MM.1S (cell line): ENCODE measurements around the gene ANXA6.
A peak's percentile ranks its signal among the peaks of the same experiment; 100 is the strongest.
"Not testable (repeated sequence)": the region's sequence is repeated elsewhere in the genome, so short reads cannot be mapped to it uniquely, and the experiment has no call there.

Source experiments
- DNase-seq: peaks from one replicate; pipeline ENCODE4 v3.0.0-alpha.2; 2015
- H2AFZ ChIP-seq: fragments of 300-600 bp; sonication (generic); 2 replicates; pipeline ENCODE4 v1.6.0; 2016; ENCODE audit warnings: antibody characterized with exemption, low read length
- H3F3A ChIP-seq: fragments of 300-600 bp; sonication (generic); 2 replicates; pipeline ENCODE4 v1.6.1; 2016; ENCODE audit warnings: mild to moderate bottlenecking, antibody characterized with exemption, low read length, moderate library complexity, mixed read lengths; ENCODE audit not compliant: insufficient read depth
- H3K27ac ChIP-seq: fragments of 300-600 bp; sonication (generic); 2 replicates; pipeline ENCODE4 v1.5.1; 2016; ENCODE audit warnings: mild to moderate bottlenecking, low read length
- H3K27me3 ChIP-seq: fragments of 300-600 bp; sonication (generic); replicated peaks from 2 replicates; pipeline ENCODE4 v1.6.0; 2016; ENCODE audit warnings: low read length; ENCODE audit not compliant: insufficient read depth
- H3K36me3 ChIP-seq: fragments of 300-600 bp; sonication (generic); replicated peaks from 2 replicates; pipeline ENCODE4 v1.6.1; 2016; ENCODE audit warnings: mild to moderate bottlenecking, low read length, mixed read lengths; ENCODE audit not compliant: insufficient read depth
- H3K4me1 ChIP-seq: fragments of 300-600 bp; sonication (generic); 2 replicates; pipeline ENCODE4 v1.6.1; 2016; ENCODE audit warnings: low read length, mixed read lengths
- H3K4me2 ChIP-seq: fragments of 300-600 bp; sonication (generic); 2 replicates; pipeline ENCODE4 v1.6.0; 2016; ENCODE audit warnings: low read depth, low read length
- H3K4me3 ChIP-seq: fragments of 300-600 bp; sonication (generic); 2 replicates; pipeline ENCODE4 v1.5.1; 2016; ENCODE audit warnings: low read length, mixed read lengths
- H3K79me2 ChIP-seq: fragments of 300-600 bp; sonication (generic); 2 replicates; pipeline ENCODE4 v1.6.1; 2016; ENCODE audit warnings: mixed run types, low read length, mixed read lengths
- H3K9ac ChIP-seq: fragments of 300-600 bp; sonication (generic); 2 replicates; pipeline ENCODE4 v1.6.1; 2016; ENCODE audit warnings: low read length, mixed read lengths
- H3K9me2 ChIP-seq: fragments of 300-600 bp; sonication (generic); replicated peaks from 2 replicates; pipeline ENCODE4 v1.6.1; 2016; ENCODE audit warnings: mild to moderate bottlenecking, low read length, mixed read lengths; ENCODE audit not compliant: insufficient read depth
- H3K9me3 ChIP-seq: fragments of 300-600 bp; sonication (generic); replicated peaks from 2 replicates; pipeline ENCODE4 v1.6.1; 2016; ENCODE audit warnings: mild to moderate bottlenecking, low read length, mixed read lengths; ENCODE audit not compliant: insufficient read depth
- H4K20me1 ChIP-seq: fragments of 300-600 bp; sonication (generic); 2 replicates; pipeline ENCODE4 v1.6.1; 2016; ENCODE audit warnings: mild to moderate bottlenecking, low read length, moderate library complexity, mixed read lengths; ENCODE audit not compliant: insufficient read depth
- EZH2 ChIP-seq: fragments of 300-600 bp; sonication (generic); optimal IDR thresholded peaks from 2 replicates; pipeline ENCODE3; 2017; ENCODE audit warnings: low read depth, mild to moderate bottlenecking, antibody characterized with exemption, low read length, mixed read lengths
- EZH2phosphoT487 ChIP-seq: fragments of 300-600 bp; sonication (generic); IDR thresholded peaks from 2 replicates; pipeline ENCODE4 v1.6.1; 2018; ENCODE audit warnings: antibody characterized with exemption, low read length
- TF ChIP-seq, protein P1 (sequence below): fragments of 300-600 bp; sonication (generic); IDR thresholded peaks from 2 replicates; pipeline ENCODE4 v1.5.1; 2016; ENCODE audit warnings: antibody characterized with exemption, low read length, mixed read lengths

Gene ANXA6

DNA sequence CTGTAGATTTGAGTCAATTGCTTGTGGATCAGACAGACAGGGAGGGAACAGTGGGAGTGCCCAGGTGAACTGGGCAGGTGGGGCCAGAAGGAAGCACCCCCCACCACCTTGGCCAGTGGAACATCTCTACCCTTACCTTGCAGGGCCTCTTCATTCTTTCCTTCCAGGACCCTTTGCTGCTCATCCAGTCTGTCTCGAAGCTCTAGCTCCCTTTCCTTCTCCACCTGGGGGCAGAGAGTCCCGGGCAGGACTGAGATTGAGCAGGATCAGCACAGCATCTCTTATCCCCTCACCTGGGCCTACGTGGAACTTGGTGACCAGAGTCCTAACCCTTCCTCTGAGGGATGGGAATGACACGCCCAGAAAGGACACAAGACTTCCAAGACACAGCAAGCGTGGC, 41.3 kb upstream of the ANXA6 start:
- TF ChIP-seq, protein P1, sequence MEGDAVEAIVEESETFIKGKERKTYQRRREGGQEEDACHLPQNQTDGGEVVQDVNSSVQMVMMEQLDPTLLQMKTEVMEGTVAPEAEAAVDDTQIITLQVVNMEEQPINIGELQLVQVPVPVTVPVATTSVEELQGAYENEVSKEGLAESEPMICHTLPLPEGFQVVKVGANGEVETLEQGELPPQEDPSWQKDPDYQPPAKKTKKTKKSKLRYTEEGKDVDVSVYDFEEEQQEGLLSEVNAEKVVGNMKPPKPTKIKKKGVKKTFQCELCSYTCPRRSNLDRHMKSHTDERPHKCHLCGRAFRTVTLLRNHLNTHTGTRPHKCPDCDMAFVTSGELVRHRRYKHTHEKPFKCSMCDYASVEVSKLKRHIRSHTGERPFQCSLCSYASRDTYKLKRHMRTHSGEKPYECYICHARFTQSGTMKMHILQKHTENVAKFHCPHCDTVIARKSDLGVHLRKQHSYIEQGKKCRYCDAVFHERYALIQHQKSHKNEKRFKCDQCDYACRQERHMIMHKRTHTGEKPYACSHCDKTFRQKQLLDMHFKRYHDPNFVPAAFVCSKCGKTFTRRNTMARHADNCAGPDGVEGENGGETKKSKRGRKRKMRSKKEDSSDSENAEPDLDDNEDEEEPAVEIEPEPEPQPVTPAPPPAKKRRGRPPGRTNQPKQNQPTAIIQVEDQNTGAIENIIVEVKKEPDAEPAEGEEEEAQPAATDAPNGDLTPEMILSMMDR, result no peak
- TF ChIP-seq EZH2phosphoT487 (no peak), EZH2 (no peak)
- Histone ChIP-seq H3K79me2 (peaks cover 19% of the 10 kb centered on the region), H3K9me2 (no peaks in the 10 kb centered on the region), H4K20me1 (no peaks in the 10 kb centered on the region), H3K27me3 (no peaks in the 10 kb centered on the region), H2AFZ (no peak overlapping the region), H3K9ac (no peak overlapping the region), H3F3A (peaks cover 23% of the 10 kb centered on the region), H3K4me1 (peaks cover 29% of the 10 kb centered on the region), H3K4me3 (no peak overlapping the region), H3K36me3 (peaks cover 23% of the 10 kb centered on the region), H3K9me3 (no peaks in the 10 kb centered on the region), H3K4me2 (no peak overlapping the region), H3K27ac (no peak overlapping the region)
- no peak for DNase-seq

DNA sequence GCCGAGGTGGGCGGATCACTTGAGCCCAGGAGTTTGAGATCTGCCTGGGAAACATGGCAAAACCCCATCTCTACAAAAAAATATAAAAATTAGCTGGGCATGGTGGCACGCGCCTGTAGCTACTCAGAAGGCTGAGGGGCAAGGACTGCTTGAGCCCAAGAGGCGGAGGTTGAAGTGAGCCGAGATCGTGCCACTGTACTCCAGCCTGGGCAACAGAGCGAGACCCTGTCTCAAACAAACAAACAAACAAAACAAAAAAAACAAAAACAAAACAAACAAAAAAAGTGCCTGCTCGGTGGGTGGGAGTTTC, 39.7 kb upstream of the ANXA6 start:
- H3K27ac ChIP-seq, result peak overlapping the region; percentile 68; the same call in 1 of the 2 replicates
- H3K36me3 ChIP-seq, result peaks cover 34% of the 10 kb centered on the region
- not testable (repeated sequence) for H3K27me3 ChIP-seq, H4K20me1 ChIP-seq, H2AFZ ChIP-seq, H3K9ac ChIP-seq, H3K9me2 ChIP-seq, H3K9me3 ChIP-seq, DNase-seq, H3K4me3 ChIP-seq
- peaks cover 23% of the 10 kb centered on the region for H3F3A ChIP-seq
- peaks cover 29% of the 10 kb centered on the region for H3K4me1 ChIP-seq
- H3K79me2 ChIP-seq, result peaks cover 33% of the 10 kb centered on the region
- peak overlapping the region; percentile 40; the same call in 1 of the 2 replicates for H3K4me2 ChIP-seq

DNA sequence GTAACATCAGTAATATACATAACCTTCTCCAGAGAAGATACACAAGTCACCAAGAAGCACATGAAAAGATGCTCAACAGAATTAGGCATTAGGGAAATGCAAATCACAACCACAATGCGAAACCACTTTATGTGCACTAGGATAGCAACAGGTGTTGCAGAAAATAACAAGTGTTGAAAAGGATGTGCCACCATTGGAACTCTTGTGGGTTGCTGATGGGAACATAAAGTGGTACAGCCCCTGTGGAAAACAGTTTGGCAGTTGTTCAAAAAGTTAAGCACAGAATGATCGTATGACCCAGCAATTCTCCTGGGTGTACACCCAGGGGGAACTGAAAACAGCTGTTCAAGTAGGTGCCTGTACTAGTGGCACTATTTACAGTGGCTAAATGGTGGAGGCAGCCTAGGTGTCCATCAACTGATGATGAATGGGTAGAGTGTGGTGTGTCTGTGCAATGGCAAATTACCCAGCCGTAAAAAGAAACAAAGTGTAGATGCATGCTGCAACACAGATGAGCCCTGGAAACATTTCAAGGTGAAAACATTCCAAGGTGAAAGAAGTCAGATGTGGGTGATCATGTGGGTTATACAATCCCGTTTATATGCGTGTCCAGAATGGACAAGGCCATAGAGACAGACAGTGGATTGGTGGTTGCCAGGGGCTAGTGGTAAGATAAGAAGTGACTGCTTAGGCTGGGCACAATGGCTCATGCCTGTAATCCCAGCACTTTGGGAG, 39.1 kb upstream of the ANXA6 start:
- Histone ChIP-seq H2AFZ (no peak overlapping the region), H3K4me1 (peaks cover 29% of the 10 kb centered on the region), H3K4me2 (peak overlapping the region; percentile 40), H3K27ac (peak overlapping the region; percentile 68), H3K4me3 (no peak overlapping the region), H3K36me3 (peaks cover 34% of the 10 kb centered on the region), H3K27me3 (no peaks in the 10 kb centered on the region), H3K9ac (no peak overlapping the region), H3K9me2 (no peaks in the 10 kb centered on the region), H3K9me3 (no peaks in the 10 kb centered on the region), H4K20me1 (no peaks in the 10 kb centered on the region), H3K79me2 (peaks cover 38% of the 10 kb centered on the region), H3F3A (peaks cover 23% of the 10 kb centered on the region)
- TF ChIP-seq EZH2phosphoT487 (no peak), EZH2 (no peak)
- TF ChIP-seq, protein P1, result no peak
- peak; percentile 81 for DNase-seq

DNA sequence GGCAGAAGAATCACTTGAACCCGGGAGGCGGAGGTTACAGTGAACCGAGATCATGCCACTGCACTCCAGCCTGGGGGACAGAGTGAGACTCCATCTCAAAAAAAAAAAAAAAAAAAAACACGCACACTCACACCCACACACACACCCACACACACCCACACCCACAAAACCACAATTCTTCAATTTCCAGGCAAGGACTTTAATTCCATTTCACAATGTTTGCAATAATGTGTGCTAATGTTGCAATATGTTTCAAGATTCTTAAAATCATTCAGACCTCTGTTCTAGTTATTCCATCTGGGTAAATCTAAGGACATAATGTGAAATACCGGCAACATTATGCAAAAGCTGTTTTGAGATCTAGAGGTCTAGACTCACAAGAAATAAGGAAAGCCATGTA, 38.0 kb upstream of the ANXA6 start:
- Histone ChIP-seq H3K9me2 (no peaks in the 10 kb centered on the region), H4K20me1 (no peaks in the 10 kb centered on the region), H3K9ac (no peak overlapping the region), H3F3A (peaks cover 23% of the 10 kb centered on the region), H3K9me3 (no peaks in the 10 kb centered on the region), H3K27me3 (no peaks in the 10 kb centered on the region), H3K4me3 (no peak overlapping the region), H3K36me3 (peaks cover 30% of the 10 kb centered on the region), H3K4me2 (no peak overlapping the region), H2AFZ (no peak overlapping the region), H3K4me1 (peaks cover 29% of the 10 kb centered on the region), H3K27ac (peak overlapping the region; percentile 68; the same call in 1 of the 2 replicates), H3K79me2 (peaks cover 46% of the 10 kb centered on the region)
- no peak for DNase-seq
- no peak for TF ChIP-seq EZH2phosphoT487
- TF ChIP-seq, protein P1, result no peak
- no peak for TF ChIP-seq EZH2
